LoVo (cell line): ENCODE results near the gene P2RY6.
"Not testable (repeated sequence)": the region's sequence is repeated elsewhere in the genome, so short reads cannot be mapped to it uniquely, and the experiment has no call there.

Experiments used
- DNase-seq: peaks from one replicate; pipeline ENCODE4 v3.0.0-alpha.2; 2016; ENCODE audit warnings: low spot score

P2RY6 gene

GRCh38 chr11:73260127-73260457, 12.0 kb upstream of the P2RY6 start:
- DNase-seq, result no peak

DNA sequence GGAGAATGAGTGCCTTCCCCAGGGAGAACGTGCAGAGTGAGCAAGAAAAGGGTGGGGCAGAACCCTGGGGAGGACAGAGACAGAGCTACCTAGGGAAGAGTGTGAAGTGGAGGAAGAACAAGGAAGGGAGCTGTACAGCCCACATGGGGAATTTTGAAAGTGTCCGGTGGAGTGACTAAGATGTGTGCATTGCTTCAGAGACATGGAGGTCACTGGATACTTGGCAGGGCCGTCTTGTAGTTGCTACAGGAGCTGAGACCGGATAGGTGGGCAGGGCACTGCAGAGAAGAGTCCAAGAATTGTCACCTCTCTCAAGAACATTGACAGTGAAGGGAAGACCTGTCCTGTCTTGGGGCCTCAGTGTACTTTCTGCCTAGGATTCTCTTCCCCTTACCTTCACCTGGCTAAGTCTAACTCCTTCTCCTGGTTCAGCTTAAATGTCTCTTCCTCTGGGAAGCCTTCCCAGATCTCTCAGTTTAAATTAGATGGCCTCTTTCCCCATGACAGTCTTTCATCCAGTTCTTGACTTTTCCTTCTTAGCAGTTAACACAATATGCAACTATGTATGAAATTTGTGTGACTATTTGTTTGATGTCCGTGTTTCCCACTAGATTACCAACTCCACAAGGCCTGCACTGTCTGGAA, 9.2 kb upstream of the P2RY6 start:
- DNase-seq, result no peak

- DNase-seq, result no peak
Observed at GRCh38 chr11:73263640-73264039, 8.5 kb upstream of the P2RY6 start.

DNA sequence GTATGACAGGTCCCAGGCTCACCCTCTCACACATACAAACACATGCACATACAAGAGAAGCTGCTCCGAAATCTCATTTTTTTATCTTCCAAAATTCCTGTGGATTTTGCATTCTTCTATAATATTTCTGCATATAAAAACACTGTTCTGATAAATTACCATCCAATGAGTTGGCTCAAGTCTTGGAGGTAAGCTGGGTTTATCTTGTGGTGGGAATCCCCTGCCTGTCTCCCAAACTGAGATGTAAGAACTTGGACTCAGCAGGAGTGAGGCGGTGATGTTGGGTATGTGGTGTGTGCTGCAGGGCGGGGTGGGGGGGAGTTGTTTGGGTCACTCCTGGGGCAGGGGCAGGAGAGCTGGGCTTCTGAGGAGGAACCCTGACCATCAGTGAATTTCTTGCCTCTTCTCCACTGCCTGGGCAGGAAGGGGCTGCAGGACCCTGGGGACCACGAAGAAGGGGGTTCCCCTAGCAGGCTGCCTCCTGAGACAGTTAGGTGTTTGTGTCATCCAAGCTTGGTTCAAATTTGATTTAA, 6.8 kb upstream of the P2RY6 start:
- no peak for DNase-seq

GRCh38 chr11:73265853-73266645, 6.1 kb upstream of the P2RY6 start:
- DNase-seq, result no peak

- no peak for DNase-seq
Observed at GRCh38 chr11:73266646-73267020, 5.5 kb upstream of the P2RY6 start.

DNA sequence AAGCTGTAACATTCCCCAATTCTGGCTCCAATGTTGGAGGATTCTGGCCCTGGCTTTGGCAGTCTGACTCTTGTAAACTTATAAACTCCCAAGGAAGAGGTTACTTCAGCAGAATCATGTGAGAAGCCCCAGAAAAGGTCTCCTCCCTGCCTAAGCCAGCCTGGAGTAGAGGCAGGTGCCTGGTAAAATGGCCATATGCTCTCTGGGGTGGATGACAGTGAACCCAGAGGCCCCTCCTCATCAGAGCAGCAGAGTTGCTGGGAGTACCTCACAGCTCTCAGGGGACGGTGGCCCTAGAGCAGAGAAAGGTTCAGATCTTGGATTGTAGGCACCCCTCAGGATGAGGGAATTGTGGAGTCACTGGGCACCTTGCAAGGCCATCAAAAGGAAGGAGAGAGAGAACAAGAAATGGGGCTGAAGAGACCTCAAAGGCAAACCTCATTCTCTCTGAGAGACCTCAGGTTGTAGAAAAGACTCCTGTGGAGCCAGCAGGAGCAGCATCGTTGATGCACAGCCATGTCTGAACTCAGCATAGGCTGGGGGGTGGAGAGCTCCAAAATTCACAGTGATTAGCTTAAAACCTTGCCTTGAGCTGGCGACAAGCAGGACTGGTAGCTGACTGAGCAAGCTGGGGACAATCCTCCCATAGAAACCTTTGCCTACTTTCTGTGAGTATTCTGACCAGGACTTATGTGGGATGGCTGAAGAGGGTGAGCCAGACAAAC, 4.9 kb upstream of the P2RY6 start:
- no peak for DNase-seq

DNA sequence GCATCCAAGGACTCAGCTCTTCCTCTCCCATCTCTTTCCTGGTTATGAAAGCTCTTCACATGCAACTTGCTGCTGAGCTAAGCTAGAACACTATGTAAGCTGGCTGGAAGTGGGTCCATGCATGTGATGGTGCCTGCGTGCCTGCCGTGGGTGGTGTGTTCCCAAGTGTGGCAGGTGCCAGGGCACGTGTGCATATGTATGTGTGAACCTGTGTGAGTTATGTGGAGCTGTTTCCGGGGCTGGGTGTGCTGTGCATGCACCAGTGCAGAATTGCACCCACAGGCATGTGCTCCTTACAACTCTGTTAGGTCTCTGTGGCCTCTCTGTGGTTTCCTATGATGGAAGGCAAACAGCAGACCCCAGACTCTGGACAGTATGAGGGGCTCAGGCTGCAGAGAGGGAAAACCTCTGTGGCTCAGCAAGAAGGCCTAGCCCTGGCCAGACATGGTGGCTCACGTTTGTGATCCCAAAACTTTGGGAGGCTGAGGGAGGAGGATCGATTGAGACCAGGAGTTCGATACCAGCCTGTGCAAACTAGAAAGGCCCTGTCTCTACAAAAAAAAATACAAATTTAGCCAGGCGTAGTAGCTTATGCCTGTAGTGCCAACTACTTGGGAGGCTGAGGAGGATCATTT, 4.1 kb upstream of the P2RY6 start:
- no peak for DNase-seq

DNA sequence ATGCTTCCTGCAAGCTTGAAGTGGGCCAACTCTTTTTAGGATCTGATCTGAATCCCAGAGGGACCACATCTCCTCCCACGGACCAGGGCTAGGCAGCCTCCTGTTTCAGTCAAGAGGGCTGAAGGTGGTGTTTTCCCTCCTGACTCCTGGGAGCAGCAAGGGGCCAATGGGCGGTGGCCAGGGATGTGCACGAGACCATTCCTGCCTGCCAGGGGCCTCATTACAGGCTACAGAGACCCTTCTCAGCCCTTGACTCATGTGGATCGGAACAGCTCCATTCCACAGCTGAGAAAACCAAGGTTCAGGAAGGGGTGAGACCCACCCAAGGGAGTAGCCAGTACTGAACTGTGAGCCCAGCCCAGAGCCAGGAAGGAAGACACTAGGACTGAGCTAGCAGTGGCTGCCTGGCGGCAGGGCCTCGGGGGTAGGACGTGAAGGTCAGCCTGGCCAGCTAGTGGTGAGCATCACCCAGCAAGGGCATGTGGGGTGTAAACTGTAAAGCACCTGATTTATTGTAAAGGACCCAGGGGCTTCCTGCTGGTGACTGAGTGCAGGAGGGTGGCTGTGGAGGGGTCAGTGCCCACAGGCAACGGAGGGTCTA, 3.4 kb upstream of the P2RY6 start:
- no peak for DNase-seq

DNA sequence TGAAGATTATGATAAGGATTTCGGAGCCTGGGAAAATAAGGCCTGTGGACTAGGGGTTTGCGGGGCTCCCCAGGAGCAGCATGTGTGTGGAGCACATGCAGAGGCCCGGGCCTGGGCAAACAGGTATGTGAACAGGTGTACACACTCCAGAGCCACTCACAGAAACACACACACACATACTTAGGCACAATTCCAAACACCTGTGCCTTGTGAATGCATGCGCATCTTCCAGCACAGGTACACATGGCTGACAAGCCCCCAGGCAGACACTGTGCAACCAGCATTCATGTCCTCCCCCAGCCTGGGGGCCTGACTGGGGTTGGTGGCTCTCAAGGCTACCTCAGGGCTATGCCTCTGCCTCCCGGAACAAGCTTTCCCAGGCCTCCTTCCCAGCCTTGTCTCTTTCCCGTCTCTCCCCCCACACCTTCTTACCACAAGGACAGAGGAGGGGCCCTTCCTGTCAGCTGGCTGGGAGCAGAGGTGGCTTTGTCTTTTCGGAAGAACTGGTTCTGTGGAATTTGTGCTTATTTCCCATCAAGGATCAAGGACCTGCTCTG, 2.6 kb upstream of the P2RY6 start:
- no peak for DNase-seq

DNA sequence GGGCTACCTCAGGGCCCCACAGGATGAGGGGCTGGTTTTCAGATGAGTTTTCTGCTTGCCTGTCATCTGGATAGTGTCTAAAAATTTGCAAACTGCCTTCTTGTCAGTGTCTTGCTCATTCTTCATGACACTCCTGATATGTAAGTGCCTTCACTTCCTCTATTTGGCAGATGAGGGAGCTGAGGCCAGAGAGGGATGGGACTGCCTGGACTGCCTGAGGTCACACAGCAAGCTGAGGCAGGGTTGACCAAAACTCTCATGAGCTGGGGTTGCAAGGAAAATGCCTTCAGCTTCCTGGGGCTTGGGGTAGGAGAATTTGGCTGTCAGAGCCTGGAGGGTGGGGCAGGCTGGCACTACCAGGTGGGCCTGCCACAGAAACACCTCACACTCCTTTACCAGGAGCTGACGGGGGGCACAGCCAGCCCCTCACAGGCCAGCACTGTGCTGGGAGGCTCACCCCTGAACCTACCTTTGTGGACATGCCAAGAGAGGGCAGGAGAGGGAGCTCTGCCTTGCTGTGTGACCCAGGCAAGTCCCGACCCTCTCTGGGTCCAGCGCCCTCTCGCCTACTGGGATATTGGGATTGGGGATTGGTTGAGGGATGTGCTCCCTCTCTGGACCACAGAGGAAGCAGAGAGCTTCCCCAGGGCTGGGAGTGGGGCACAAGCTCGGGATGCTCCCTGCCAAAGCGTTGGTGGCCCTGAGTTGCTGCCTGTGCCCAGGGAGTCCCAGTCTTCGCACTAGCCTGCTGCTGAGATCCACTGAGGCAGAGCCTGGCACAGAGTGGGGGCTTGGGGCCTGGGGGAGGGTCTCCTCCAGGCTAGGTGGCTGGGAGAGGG, 1.9 kb upstream of the P2RY6 start:
- no peak for DNase-seq

DNA sequence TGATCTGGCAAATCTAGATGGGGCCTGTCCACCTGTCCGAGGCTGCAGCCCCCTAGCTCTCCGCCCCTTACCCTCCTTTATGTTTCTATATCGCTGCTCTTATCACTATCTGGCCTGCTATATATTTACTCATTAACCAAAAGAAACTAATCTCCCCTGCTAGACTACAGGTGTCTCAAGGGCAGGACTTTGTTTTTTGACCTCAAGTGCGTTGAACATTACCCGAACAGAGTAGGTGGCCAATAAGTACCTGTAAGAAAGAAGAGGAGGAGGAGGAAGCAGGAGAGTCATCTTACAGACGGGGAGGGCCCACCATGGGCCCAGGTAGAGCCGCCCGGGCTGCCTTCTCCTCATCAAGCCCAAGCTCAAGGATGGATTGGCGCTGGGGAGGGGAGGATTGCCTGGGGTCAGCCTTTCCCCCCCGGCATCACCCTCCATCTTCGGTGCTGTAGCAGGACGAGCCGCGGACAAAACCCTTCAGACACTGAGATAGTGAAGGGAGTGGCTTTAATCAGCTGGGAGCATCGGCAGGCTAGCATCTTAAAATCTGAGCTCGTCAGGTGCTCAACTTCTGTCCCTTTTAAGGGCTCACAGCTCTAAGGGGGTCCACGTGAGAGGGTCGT, 1.2 kb upstream of the P2RY6 start:
- DNase-seq, result no peak

DNA sequence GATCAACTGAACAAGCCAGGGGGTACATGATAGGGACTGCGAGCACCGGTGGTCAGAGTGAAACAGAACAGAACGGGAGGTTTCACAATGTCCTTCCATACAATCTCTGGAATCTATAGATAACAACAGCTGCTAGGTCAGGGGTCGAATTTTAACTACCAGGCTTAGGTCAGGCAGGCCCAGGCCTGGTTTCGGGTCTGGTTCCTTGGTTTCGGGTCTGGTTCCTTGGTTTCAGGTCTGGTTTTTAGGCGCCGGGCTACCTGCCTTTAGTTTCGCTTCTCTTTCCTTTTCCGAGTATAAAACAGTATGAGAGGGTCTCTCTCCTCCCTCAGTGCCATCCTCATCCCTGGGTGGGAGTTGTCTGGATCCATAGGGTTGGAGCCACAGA, 666 bp upstream of the P2RY6 start:
- not testable (repeated sequence) for DNase-seq

- no peak for DNase-seq
Observed at GRCh38 chr11:73272680-73273038, 521 bp downstream of the P2RY6 start.

DNA sequence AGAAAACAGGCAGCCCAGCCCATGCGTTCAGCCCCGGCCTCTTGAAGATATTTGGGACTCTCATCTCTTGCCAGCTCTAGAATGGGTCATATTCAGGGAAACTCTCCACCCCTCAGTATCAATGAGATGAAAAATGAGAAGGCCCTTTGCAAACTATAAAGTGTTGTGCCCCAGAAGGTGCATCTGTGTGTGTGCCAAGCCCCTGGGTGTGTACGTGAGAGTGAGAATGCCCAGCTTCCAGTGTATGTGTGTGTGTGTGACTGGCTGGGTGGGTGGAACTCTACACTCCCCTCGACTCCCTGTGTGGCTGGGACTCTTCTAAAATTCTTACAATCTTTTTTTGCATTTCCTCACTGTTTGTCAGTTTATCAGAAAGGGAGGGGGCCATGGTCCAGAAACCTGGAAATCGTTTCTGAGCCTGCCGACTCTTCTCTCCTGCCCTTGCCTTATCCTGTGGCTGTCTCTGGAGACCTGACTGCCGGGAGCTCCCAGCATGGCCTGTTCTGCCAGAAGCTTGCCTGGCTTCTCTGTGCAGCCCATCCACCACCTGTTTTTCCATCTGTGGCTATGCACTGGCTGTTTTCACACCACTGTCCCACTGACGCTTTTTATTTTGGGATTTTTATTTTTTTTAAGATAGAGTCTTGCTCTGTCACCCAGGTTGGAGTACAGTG, 1.2 kb downstream of the P2RY6 start:
- no peak for DNase-seq

- DNase-seq, result not testable (repeated sequence)
Observed at GRCh38 chr11:73274191-73274590, 2.1 kb downstream of the P2RY6 start.

DNA sequence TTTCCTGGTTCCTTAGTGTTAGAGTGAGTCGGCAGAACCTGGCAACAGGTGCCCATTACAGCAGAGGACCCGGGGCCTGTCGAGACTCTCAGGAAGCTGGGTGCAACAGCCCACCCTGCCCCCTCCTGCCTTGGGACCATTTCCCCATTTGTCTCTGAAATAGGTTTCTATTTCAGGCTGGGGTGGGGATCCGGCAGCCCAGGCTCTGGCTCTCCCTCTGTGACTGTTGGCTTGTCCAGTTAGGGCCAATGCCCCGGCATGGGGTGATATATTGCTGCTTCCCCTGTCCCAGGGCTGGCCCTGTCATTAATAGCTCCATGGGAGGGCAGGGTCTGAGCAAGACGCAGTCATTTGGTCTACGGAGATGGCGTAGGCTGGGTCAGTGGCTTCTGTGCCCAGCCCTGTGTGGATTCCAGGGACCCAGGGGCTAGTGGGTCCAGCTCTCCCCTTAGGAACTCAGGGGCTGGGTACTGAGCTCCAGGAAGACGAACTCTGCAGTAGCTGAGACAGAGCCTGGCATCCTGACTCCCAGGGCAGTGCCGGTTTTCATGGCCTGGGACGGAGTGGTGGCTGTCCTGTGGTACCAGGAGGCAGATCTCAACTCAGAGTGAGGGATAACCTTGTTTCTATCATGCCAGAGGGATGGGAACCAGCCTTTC, 2.7 kb downstream of the P2RY6 start:
- DNase-seq, result no peak

- no peak for DNase-seq
Observed at GRCh38 chr11:73275381-73275750, 3.2 kb downstream of the P2RY6 start.

- no peak for DNase-seq
Observed at GRCh38 chr11:73277467-73277866, 5.3 kb downstream of the P2RY6 start.

DNA sequence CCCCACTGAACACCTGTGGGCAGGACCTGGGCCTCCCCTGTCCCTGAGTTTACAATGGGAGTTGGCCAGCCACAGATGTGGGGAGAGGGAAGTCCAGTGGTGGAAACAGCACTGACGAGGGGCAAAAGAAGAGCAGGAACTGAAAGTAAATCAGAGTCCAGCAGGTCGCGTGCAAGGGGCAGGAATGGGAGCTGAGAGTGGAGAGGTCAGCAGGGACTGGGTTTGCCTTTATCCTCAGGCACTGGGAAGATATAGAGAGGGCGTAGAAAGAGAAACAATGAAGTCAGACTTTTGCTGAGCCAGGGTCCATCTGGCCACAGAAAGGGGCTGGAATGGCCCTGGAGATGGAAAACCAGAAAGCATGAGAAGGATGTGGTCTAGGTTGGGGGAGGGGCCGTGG, 8.5 kb downstream of the P2RY6 start:
- no peak for DNase-seq
